Ectodermal cell (in vitro differentiated cells): Measurements from ENCODE around the gene GBF1.
A peak's percentile ranks its signal among the peaks of the same experiment; 100 is the strongest.

Experiments
- H3K27ac ChIP-seq: 2 replicates; pipeline ENCODE4 v1.7.0; 2013; ENCODE audit warnings: mild to moderate bottlenecking, low read depth, low read length; ENCODE audit not compliant: insufficient read depth, poor library complexity, severe bottlenecking
- H3K27me3 ChIP-seq: 2 replicates; pipeline ENCODE4 v1.7.0; 2013; ENCODE audit warnings: mild to moderate bottlenecking, low read length; ENCODE audit not compliant: insufficient read depth, control insufficient read depth, poor library complexity, severe bottlenecking
- H3K36me3 ChIP-seq: one replicate; pipeline ENCODE4 v1.7.0; 2013; ENCODE audit warnings: low read length; ENCODE audit not compliant: control insufficient read depth, insufficient read depth
- H3K4me1 ChIP-seq: one replicate; pipeline ENCODE4 v1.7.0; 2013; ENCODE audit warnings: low read length; ENCODE audit not compliant: control insufficient read depth, insufficient read depth
- H3K4me3 ChIP-seq: 2 replicates; pipeline ENCODE4 v1.7.0; 2013; ENCODE audit warnings: low read depth, low read length, control low read depth; ENCODE audit not compliant: insufficient read depth
- H3K9me3 ChIP-seq: 2 replicates; pipeline ENCODE4 v1.7.0; 2013; ENCODE audit warnings: mild to moderate bottlenecking, low read length, moderate library complexity; ENCODE audit not compliant: control insufficient read depth
- WGBS, 2 experiments: methylation state at CpG; one replicate each; pipeline ENCODE4 v1.1.7; 2013; ENCODE audit warnings: missing lambda C conversion rate in 2 of 2; 5-methylcytosine and 5-hydroxymethylcytosine counted together

GBF1 gene

GRCh38 chr10:102411341-102412255, 166.3 kb downstream of the GBF1 start:
- H3K4me1 ChIP-seq, result peaks cover 68% of the 10 kb centered on the region
- 89 to 90% methylated on average over 14 of the region's 14 CpGs for WGBS, 2 experiments
- H3K27ac ChIP-seq, result peak overlapping the region; percentile 36
- no peak overlapping the region for H3K4me3 ChIP-seq
- H3K9me3 ChIP-seq, result no peaks in the 10 kb centered on the region
- peaks cover 62% of the 10 kb centered on the region for H3K27me3 ChIP-seq
- H3K36me3 ChIP-seq, result no peaks in the 10 kb centered on the region

GRCh38 chr10:102412293-102412692, 167.0 kb downstream of the GBF1 start:
- WGBS, 2 experiments, result 93% methylated on average over 10 of the region's 10 CpGs
- peaks cover 68% of the 10 kb centered on the region for H3K4me1 ChIP-seq

GRCh38 chr10:102413053-102413705, 167.8 kb downstream of the GBF1 start:
- Histone ChIP-seq H3K36me3 (no peaks in the 10 kb centered on the region), H3K9me3 (no peaks in the 10 kb centered on the region), H3K4me3 (no peak overlapping the region), H3K27me3 (peaks cover 48% of the 10 kb centered on the region), H3K27ac (peak overlapping the region; percentile 78), H3K4me1 (peaks cover 72% of the 10 kb centered on the region)
- WGBS, 2 experiments, result 12 to 13% methylated on average over 5 of the region's 5 CpGs

More at GRCh38 chr10:102412293-102412692, 167.0 kb downstream of the GBF1 start:
- no peaks in the 10 kb centered on the region for H3K36me3 ChIP-seq
- H3K27ac ChIP-seq, result peak overlapping the region; percentile 36
- H3K4me3 ChIP-seq, result no peak overlapping the region
- H3K9me3 ChIP-seq, result no peaks in the 10 kb centered on the region
- peaks cover 55% of the 10 kb centered on the region for H3K27me3 ChIP-seq

GRCh38 chr10:102413806-102414561, 168.7 kb downstream of the GBF1 start:
- WGBS, 2 experiments, result 73 to 79% methylated on average over 16 of the region's 16 CpGs
- H3K9me3 ChIP-seq, result no peaks in the 10 kb centered on the region
- H3K4me3 ChIP-seq, result no peak overlapping the region
- H3K4me1 ChIP-seq, result peaks cover 79% of the 10 kb centered on the region
- H3K36me3 ChIP-seq, result no peaks in the 10 kb centered on the region
- peaks cover 45% of the 10 kb centered on the region for H3K27me3 ChIP-seq
- no peak overlapping the region for H3K27ac ChIP-seq

- H3K4me1 ChIP-seq, result peaks cover 75% of the 10 kb centered on the region
- 81 to 82% methylated on average over 20 of the region's 20 CpGs for WGBS, 2 experiments
These were observed 169.4 kb downstream of the GBF1 start for GRCh38 chr10:102414749-102415148.

GRCh38 chr10:102416283-102416682, 171.0 kb downstream of the GBF1 start:
- Histone ChIP-seq H3K4me3 (no peak overlapping the region), H3K4me1 (peaks cover 67% of the 10 kb centered on the region), H3K9me3 (no peaks in the 10 kb centered on the region), H3K27me3 (peaks cover 22% of the 10 kb centered on the region), H3K27ac (no peak overlapping the region), H3K36me3 (no peaks in the 10 kb centered on the region)
- whole genome bisulfite sequencing, 2 experiments, result 88 to 90% methylated on average over 9 of the region's 9 CpGs

More at GRCh38 chr10:102414749-102415148, 169.4 kb downstream of the GBF1 start:
- Histone ChIP-seq H3K36me3 (no peaks in the 10 kb centered on the region), H3K4me3 (no peak overlapping the region), H3K27me3 (peaks cover 37% of the 10 kb centered on the region), H3K27ac (no peak overlapping the region), H3K9me3 (no peaks in the 10 kb centered on the region)

- Histone ChIP-seq H3K4me1 (peaks cover 64% of the 10 kb centered on the region), H3K27me3 (peaks cover 22% of the 10 kb centered on the region), H3K4me3 (no peak overlapping the region)
These were observed 171.4 kb downstream of the GBF1 start for GRCh38 chr10:102416695-102417094.

GRCh38 chr10:102418622-102419268, 173.4 kb downstream of the GBF1 start, which contains the start of gene PSD:
PSD (minus strand) TSS chr10:102418785; CDS start chr10:102417038, 1,747 bp downstream.
- peaks cover 7% of the 10 kb centered on the region for H3K36me3 ChIP-seq
- WGBS, 2 experiments, result 1 to 2% methylated on average over 40 to 44 of the region's 45 CpGs
- peak within 1 kb of the TSS; percentile 89 for H3K4me3 ChIP-seq
- peaks cover 52% of the 10 kb centered on the region for H3K4me1 ChIP-seq
- no peaks in the 10 kb centered on the region for H3K9me3 ChIP-seq
- H3K27ac ChIP-seq, result peak within 1 kb of the TSS; percentile 68
- H3K27me3 ChIP-seq, result peaks cover 21% of the 10 kb centered on the region

More at GRCh38 chr10:102416695-102417094, 171.4 kb downstream of the GBF1 start:
- no peaks in the 10 kb centered on the region for H3K9me3 ChIP-seq
- no peak overlapping the region for H3K27ac ChIP-seq
- H3K36me3 ChIP-seq, result no peaks in the 10 kb centered on the region
- WGBS, 2 experiments, result 91 to 93% methylated on average over 20 of the region's 20 CpGs

- WGBS, 2 experiments, result 1% methylated on average over 54 of the region's 54 CpGs
- Histone ChIP-seq H3K9me3 (no peaks in the 10 kb centered on the region), H3K36me3 (peaks cover 11% of the 10 kb centered on the region), H3K4me3 (peak overlapping the region; percentile 89), H3K27ac (peak overlapping the region; percentile 68), H3K27me3 (peaks cover 21% of the 10 kb centered on the region), H3K4me1 (peaks cover 44% of the 10 kb centered on the region)
These were observed 174.2 kb downstream of the GBF1 start for GRCh38 chr10:102419269-102420180.
